Glutamatergic neuron (in vitro differentiated cells): Measurements from ENCODE around the gene NEURL1. TPM values are rescaled to one million over a fixed set of nuclear protein-coding genes. Genes with fewer than 3 reads are reported as not detected.

ENCODE experiments used
- DNase-seq: peaks from one replicate; pipeline ENCODE4 v3.0.0; 2022
- H3K27ac Mint-ChIP-seq: one replicate; pipeline ENCODE4 v1.8.0; 2020; ENCODE audit warnings: mild to moderate bottlenecking, mixed read lengths, inconsistent platforms; ENCODE audit not compliant: unreplicated experiment
- H3K27me3 Mint-ChIP-seq: one replicate; pipeline ENCODE4 v1.8.0; 2020; ENCODE audit warnings: mild to moderate bottlenecking, moderate library complexity, mixed read lengths, inconsistent platforms; ENCODE audit not compliant: unreplicated experiment
- H3K36me3 Mint-ChIP-seq: one replicate; pipeline ENCODE4 v1.8.0; 2020; ENCODE audit warnings: mild to moderate bottlenecking, mixed read lengths, inconsistent platforms; ENCODE audit not compliant: unreplicated experiment
- H3K4me1 Mint-ChIP-seq: one replicate; pipeline ENCODE4 v1.8.0; 2020; ENCODE audit warnings: mild to moderate bottlenecking, low read depth, mixed read lengths, inconsistent platforms; ENCODE audit not compliant: unreplicated experiment
- H3K4me3 Mint-ChIP-seq: one replicate; pipeline ENCODE4 v1.8.0; 2020; ENCODE audit warnings: mild to moderate bottlenecking, mixed read lengths, inconsistent platforms; ENCODE audit not compliant: unreplicated experiment
- H3K9me3 Mint-ChIP-seq: one replicate; pipeline ENCODE4 v1.8.0; 2020; ENCODE audit warnings: mild to moderate bottlenecking, moderate library complexity, mixed read lengths, inconsistent platforms; ENCODE audit not compliant: unreplicated experiment
- CTCF ChIP-seq: fragments of 200-600 bp; sonication (generic); IDR thresholded peaks from one replicate; pipeline ENCODE4 v1.5.0; 2021; ENCODE audit not compliant: partially characterized antibody, unreplicated experiment
- total RNA-seq: library from RNA; stranded (reverse); fragmentation: NEBNext Ultra II Directional; extraction: Animal tissue kit (Norgen Biotek cat#: 25700); gene quantifications from one replicate; pipeline ENCODE4 v1.2.1, GENCODE V29; 2021; ENCODE audit not compliant: unreplicated experiment

Gene NEURL1
- total RNA-seq, 1 donor from 2014 or later, result 3.1 TPM

GRCh38 chr10:103545771-103546281 lies 52.3 kb downstream of the NEURL1 start:
- no peak for DNase-seq

GRCh38 chr10:103546401-103546800 lies 52.9 kb downstream of the NEURL1 start:
- no peak for TF ChIP-seq CTCF
- Mint-ChIP-seq H3K36me3 (no peaks in the 10 kb centered on the region), H3K4me1 (peaks cover 9% of the 10 kb centered on the region), H3K9me3 (no peaks in the 10 kb centered on the region), H3K27me3 (peaks cover 4% of the 10 kb centered on the region), H3K27ac (no peak overlapping the region), H3K4me3 (no peak overlapping the region)
- no peak for DNase-seq

More at GRCh38 chr10:103545771-103546281, 52.3 kb downstream of the NEURL1 start:
- no peak for TF ChIP-seq CTCF
- Mint-ChIP-seq H3K4me1 (peaks cover 9% of the 10 kb centered on the region), H3K36me3 (peaks cover 3% of the 10 kb centered on the region), H3K27ac (no peak overlapping the region), H3K4me3 (no peak overlapping the region), H3K9me3 (no peaks in the 10 kb centered on the region), H3K27me3 (peaks cover 6% of the 10 kb centered on the region)

GRCh38 chr10:103547391-103547946 lies 54.0 kb downstream of the NEURL1 start:
- Mint-ChIP-seq H3K27ac (no peak overlapping the region), H3K27me3 (peaks cover 7% of the 10 kb centered on the region), H3K36me3 (no peaks in the 10 kb centered on the region), H3K4me1 (peaks cover 9% of the 10 kb centered on the region), H3K9me3 (no peaks in the 10 kb centered on the region), H3K4me3 (no peak overlapping the region)
- TF ChIP-seq CTCF, result no peak
- DNase-seq, result no peak

- H3K9me3 Mint-ChIP-seq, result peaks cover 2% of the 10 kb centered on the region
- TF ChIP-seq CTCF, result no peak
- no peak overlapping the region for H3K4me3 Mint-ChIP-seq
- DNase-seq, result no peak
- H3K36me3 Mint-ChIP-seq, result no peaks in the 10 kb centered on the region
- H3K27me3 Mint-ChIP-seq, result peaks cover 12% of the 10 kb centered on the region
- H3K27ac Mint-ChIP-seq, result no peak overlapping the region
- peaks cover 9% of the 10 kb centered on the region for H3K4me1 Mint-ChIP-seq
Observed at GRCh38 chr10:103548006-103548405, 54.5 kb downstream of the NEURL1 start.

- no peak for TF ChIP-seq CTCF
- H3K4me3 Mint-ChIP-seq, result no peak overlapping the region
- peaks cover 5% of the 10 kb centered on the region for H3K4me1 Mint-ChIP-seq
- no peaks in the 10 kb centered on the region for H3K36me3 Mint-ChIP-seq
- peaks cover 2% of the 10 kb centered on the region for H3K9me3 Mint-ChIP-seq
- no peak overlapping the region for H3K27ac Mint-ChIP-seq
- no peak for DNase-seq
- peaks cover 12% of the 10 kb centered on the region for H3K27me3 Mint-ChIP-seq
Observed at GRCh38 chr10:103548581-103549348, 55.3 kb downstream of the NEURL1 start.
